GM18511 (cell line): ENCODE results near the gene WDR48.
A peak's percentile ranks its signal among the peaks of the same experiment; 100 is the strongest.
"Not testable (repeated sequence)": the region's sequence is repeated elsewhere in the genome, so short reads cannot be mapped to it uniquely, and the experiment has no call there.

Experiments used
- ATAC-seq: cut with Tn5 transposase; IDR thresholded peaks from one replicate; pipeline ENCODE4 v1.9.1; 2021; ENCODE audit warnings: mild to moderate bottlenecking, moderate library complexity; ENCODE audit not compliant: unreplicated experiment

WDR48 gene

GRCh38 chr3:39051649-39052561, at the start of gene WDR48, which contains the start of gene SCN11A:
TSS of gene WDR48 (plus strand) at chr3:39052016. CDS start at chr3:39052026, 10 bp downstream.
TSS of gene SCN11A (minus strand) at chr3:39051944. CDS start at chr3:38950362, 101,582 bp downstream.
- ATAC-seq = peak; percentile 99

- ATAC-seq = peak; percentile 58
Observed at GRCh38 chr3:39005295-39005694, 46.5 kb upstream of the WDR48 start.

- ATAC-seq = no peak
Observed at GRCh38 chr3:39011191-39011736, 40.6 kb upstream of the WDR48 start.

GRCh38 chr3:39013289-39013688, 38.5 kb upstream of the WDR48 start:
- ATAC-seq = no peak

- ATAC-seq = no peak
Observed at GRCh38 chr3:39013921-39014509, 37.8 kb upstream of the WDR48 start.

- no peak for ATAC-seq
Observed at GRCh38 chr3:39015418-39015817, 36.4 kb upstream of the WDR48 start.

- no peak for ATAC-seq
Observed at GRCh38 chr3:39019299-39019698, 32.5 kb upstream of the WDR48 start.

GRCh38 chr3:39021029-39021428, 30.8 kb upstream of the WDR48 start:
- ATAC-seq = peak; percentile 64

- ATAC-seq = no peak
Observed at GRCh38 chr3:39021465-39022285, 30.1 kb upstream of the WDR48 start.

- ATAC-seq = no peak
Observed at GRCh38 chr3:39022286-39022630, 29.6 kb upstream of the WDR48 start.

- ATAC-seq = no peak
Observed at GRCh38 chr3:39024497-39024896, 27.3 kb upstream of the WDR48 start.

GRCh38 chr3:39025222-39025970, 26.4 kb upstream of the WDR48 start:
- no peak for ATAC-seq

- ATAC-seq = no peak
Observed at GRCh38 chr3:39028546-39028945, 23.3 kb upstream of the WDR48 start.

GRCh38 chr3:39029556-39029955, 22.3 kb upstream of the WDR48 start:
- ATAC-seq = no peak

- no peak for ATAC-seq
Observed at GRCh38 chr3:39038165-39038564, 13.7 kb upstream of the WDR48 start.

GRCh38 chr3:39050029-39050428, 1.8 kb upstream of the WDR48 start:
- ATAC-seq = no peak

GRCh38 chr3:39052583-39052982, 767 bp downstream of the WDR48 start:
- ATAC-seq = no peak

- ATAC-seq = no peak
Observed at GRCh38 chr3:39053696-39054095, 1.9 kb downstream of the WDR48 start.

GRCh38 chr3:39056151-39056550, 4.3 kb downstream of the WDR48 start:
- ATAC-seq = no peak

- ATAC-seq = not testable (repeated sequence)
Observed at GRCh38 chr3:39061228-39061627, 9.4 kb downstream of the WDR48 start.
